SK-N-SH treated with all-trans-retinoic acid at 6 μM for 48 hours (cell line): ENCODE measurements around the gene GPC2.

Source experiments
- ARNTL ChIP-seq: fragments of 450-650 bp; formaldehyde crosslinking; IDR thresholded peaks from 2 replicates; pipeline ENCODE4 v1.5.0; 2020; ENCODE audit warnings: low read depth, mild to moderate bottlenecking, moderate library complexity, borderline replicate concordance
- CREB5 ChIP-seq: fragments of 250-450 bp; sonication (Bioruptor Pico); IDR thresholded peaks from 2 replicates; pipeline ENCODE4 v1.5.1; 2020; ENCODE audit warnings: low read depth, mild to moderate bottlenecking, moderate library complexity
- PATZ1 ChIP-seq: fragments of 250-450 bp; sonication (Bioruptor Pico); IDR thresholded peaks from 2 replicates; pipeline ENCODE4 v1.8.0; 2020; ENCODE audit warnings: mild to moderate bottlenecking, moderate library complexity, borderline replicate concordance
- PPARA ChIP-seq: fragments of 250-450 bp; sonication (Bioruptor Pico); IDR thresholded peaks from 2 replicates; pipeline ENCODE4 v1.5.0; 2020; ENCODE audit warnings: mild to moderate bottlenecking, borderline replicate concordance
- RARB ChIP-seq: fragments of 250-450 bp; sonication (Bioruptor Pico); IDR thresholded peaks from 2 replicates; pipeline ENCODE4 v1.8.0; 2021; ENCODE audit warnings: mild to moderate bottlenecking, moderate library complexity
- ZC3H10 ChIP-seq: fragments of 250-450 bp; sonication (Bioruptor Pico); IDR thresholded peaks from 2 replicates; pipeline ENCODE4 v1.5.1; 2021; ENCODE audit warnings: mild to moderate bottlenecking, moderate library complexity
- ZFP3 ChIP-seq: fragments of 250-450 bp; sonication (Bioruptor Pico); IDR thresholded peaks from 2 replicates; pipeline ENCODE4 v1.5.0; 2020; ENCODE audit warnings: mild to moderate bottlenecking, moderate library complexity
- ZFP30 ChIP-seq: fragments of 450-650 bp; formaldehyde crosslinking; IDR thresholded peaks from 2 replicates; pipeline ENCODE4 v1.5.0; 2022; ENCODE audit warnings: mild to moderate bottlenecking, moderate library complexity
- ZNF70 ChIP-seq: fragments of 450-650 bp; formaldehyde crosslinking; IDR thresholded peaks from 2 replicates; pipeline ENCODE4 v1.5.0; 2020; ENCODE audit warnings: mild to moderate bottlenecking, moderate library complexity
- ZNF8 ChIP-seq: fragments of 450-650 bp; formaldehyde crosslinking; IDR thresholded peaks from 2 replicates; pipeline ENCODE4 v1.5.0; 2020; ENCODE audit warnings: mild to moderate bottlenecking, moderate library complexity

- TF ChIP-seq ARNTL (CRISPR knock-in tag) (no peak), PATZ1 (CRISPR knock-in tag) (no peak), RARB (CRISPR knock-in tag) (no peak), CREB5 (CRISPR knock-in tag) (no peak), ZFP30 (CRISPR knock-in tag) (no peak), ZFP3 (no peak), ZC3H10 (no peak), ZNF70 (CRISPR knock-in tag) (no peak), PPARA (no peak), ZNF8 (CRISPR knock-in tag) (no peak)
Observed at GRCh38 chr7:100222445-100223132, 45.4 kb upstream of the GPC2 start.
